Keratinocyte (primary cell): ENCODE data around the gene RTN4R.

Source experiments
- CTCF ChIP-seq, 3 experiments: IDR thresholded peaks in 1 of 3; conservative IDR thresholded peaks in 1 of 3; optimal IDR thresholded peaks in 1 of 3; 2 replicates in 2 of 3; 3 replicates in 1 of 3; pipeline versions ENCODE3 to v1.5.1; 2011; ENCODE audit warnings: low read length in 3 of 3, mild to moderate bottlenecking in 3 of 3, moderate library complexity in 2 of 3, control low read depth in 1 of 3, inconsistent platforms in 1 of 3; ENCODE audit not compliant: insufficient read depth in 2 of 3; ENCODE audit errors: extremely low read depth in 1 of 3
- EZH2 ChIP-seq: IDR thresholded peaks from one replicate; pipeline ENCODE4 v1.6.1; 2012; ENCODE audit warnings: inconsistent platforms, mild to moderate bottlenecking, low read length, moderate library complexity

GRCh38 chr22:20203552-20204201 is 64.4 kb downstream of the RTN4R start:
- no peak for TF ChIP-seq CTCF (optimal IDR thresholded peaks at IDR 0.05 in 1 of 3, IDR thresholded peaks at IDR 0.05 in 1 of 3, conservative IDR thresholded peaks at IDR 0.05 in 1 of 3; ENCODE audit: extremely low read depth in 1 of 3, insufficient read depth in 2 of 3, low read length in 3 of 3)
- no peak for TF ChIP-seq EZH2
